ENCODE data around the gene UBE2E1.

Gene UBE2E1

DNA sequence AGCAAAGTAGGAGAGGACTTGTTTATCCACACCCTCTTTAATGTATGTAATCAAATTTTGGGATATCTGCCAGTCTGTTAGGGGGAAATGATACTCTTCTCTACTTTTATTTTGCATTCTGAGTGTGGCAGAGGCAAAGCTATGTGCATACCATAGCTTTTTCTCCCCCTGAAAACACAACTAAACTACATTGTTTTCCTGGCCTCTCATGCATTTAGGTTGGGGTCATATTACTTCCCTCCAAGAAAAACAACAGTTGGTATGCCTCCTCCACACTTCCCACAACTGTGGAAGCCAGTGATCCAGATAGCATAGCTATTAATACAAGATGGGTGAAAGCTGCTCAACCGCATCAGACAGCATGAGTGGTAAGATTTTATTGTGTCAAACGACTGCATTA, 118.0 kb downstream of the UBE2E1 start:
- H3K36me3 ChIP-seq (ENCODE audit: control insufficient read depth, insufficient read depth, low read length): peaks cover 8% of the 10 kb centered on the region
- no peaks in the 10 kb centered on the region for H3K4me1 ChIP-seq (ENCODE audit: control insufficient read depth, insufficient read depth, low read length)
- WGBS, 2 experiments: 94 to 100% methylated on average over 2 of the region's 2 CpGs
- H3K9me3 ChIP-seq (ENCODE audit: control insufficient read depth, low read length): no peaks in the 10 kb centered on the region
- no peaks in the 10 kb centered on the region for H3K27me3 ChIP-seq (ENCODE audit: control insufficient read depth, insufficient read depth, low read length, poor library complexity, severe bottlenecking)
- no peak overlapping the region for H3K27ac ChIP-seq (ENCODE audit: insufficient read depth, low read depth, low read length, poor library complexity, severe bottlenecking)
- no peak overlapping the region for H3K4me3 ChIP-seq (ENCODE audit: insufficient read depth, low read depth, low read length)

DNA sequence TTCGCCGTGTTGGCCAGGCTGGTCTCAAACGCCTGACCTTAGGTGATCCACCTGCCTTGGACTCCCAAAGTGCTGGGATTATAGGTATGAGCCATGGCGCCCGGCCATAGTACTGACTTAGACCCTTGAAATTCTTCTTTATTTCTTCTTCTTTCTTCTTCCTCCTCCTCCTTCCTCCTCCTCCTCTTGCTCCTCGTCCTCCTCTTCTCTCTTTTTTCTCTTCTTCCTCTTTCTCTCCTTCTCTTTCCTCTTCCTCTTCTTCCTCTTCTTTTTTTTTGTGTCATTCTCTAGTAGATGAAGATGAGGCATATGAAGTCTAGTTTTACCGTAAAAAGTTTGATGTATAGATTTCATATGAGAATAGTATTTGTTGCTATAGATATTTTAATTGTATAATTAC, 120.5 kb downstream of the UBE2E1 start:
- Histone ChIP-seq H3K36me3 (ENCODE audit: control insufficient read depth, insufficient read depth, low read length) (no peaks in the 10 kb centered on the region), H3K27ac (ENCODE audit: insufficient read depth, low read depth, low read length, poor library complexity, severe bottlenecking) (no peak overlapping the region), H3K9me3 (ENCODE audit: control insufficient read depth, low read length) (no peaks in the 10 kb centered on the region), H3K27me3 (ENCODE audit: control insufficient read depth, insufficient read depth, low read length, poor library complexity, severe bottlenecking) (no peaks in the 10 kb centered on the region), H3K4me3 (ENCODE audit: insufficient read depth, low read depth, low read length) (no peak overlapping the region), H3K4me1 (ENCODE audit: control insufficient read depth, insufficient read depth, low read length) (no peaks in the 10 kb centered on the region)
- 87 to 88% methylated on average over 6 of the region's 7 CpGs for WGBS, 2 experiments

DNA sequence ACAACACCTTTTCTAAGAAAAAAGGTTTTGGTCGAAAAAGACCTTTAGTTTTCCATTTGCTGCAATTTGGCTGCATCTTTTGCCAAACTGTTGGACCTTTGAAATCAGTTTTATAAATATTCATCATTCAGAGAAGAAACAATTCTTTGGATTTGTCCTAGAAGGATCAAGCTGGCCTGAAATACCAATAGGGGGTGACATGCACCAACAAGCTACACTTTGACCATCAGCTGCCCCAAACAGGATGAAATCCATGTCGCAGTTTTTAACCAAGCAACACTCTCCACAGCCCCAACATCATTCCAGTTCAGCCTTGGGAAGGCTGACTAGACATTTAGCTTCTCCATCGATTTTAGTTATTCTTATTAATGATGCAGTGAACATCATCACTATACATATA, 121.0 kb downstream of the UBE2E1 start:
- 86 to 87% methylated on average over 2 of the region's 3 CpGs for WGBS, 2 experiments
- H3K4me1 ChIP-seq (ENCODE audit: control insufficient read depth, insufficient read depth, low read length): no peaks in the 10 kb centered on the region
- H3K4me3 ChIP-seq (ENCODE audit: insufficient read depth, low read depth, low read length): no peak overlapping the region
- H3K36me3 ChIP-seq (ENCODE audit: control insufficient read depth, insufficient read depth, low read length): no peaks in the 10 kb centered on the region
- no peak overlapping the region for H3K27ac ChIP-seq (ENCODE audit: insufficient read depth, low read depth, low read length, poor library complexity, severe bottlenecking)
- no peaks in the 10 kb centered on the region for H3K9me3 ChIP-seq (ENCODE audit: control insufficient read depth, low read length)
- no peaks in the 10 kb centered on the region for H3K27me3 ChIP-seq (ENCODE audit: control insufficient read depth, insufficient read depth, low read length, poor library complexity, severe bottlenecking)

GRCh38 chr3:23928524-23928923, 122.8 kb downstream of the UBE2E1 start:
- Histone ChIP-seq H3K4me3 (ENCODE audit: insufficient read depth, low read depth, low read length) (no peak overlapping the region), H3K36me3 (ENCODE audit: control insufficient read depth, insufficient read depth, low read length) (no peaks in the 10 kb centered on the region), H3K27ac (ENCODE audit: insufficient read depth, low read depth, low read length, poor library complexity, severe bottlenecking) (no peak overlapping the region), H3K4me1 (ENCODE audit: control insufficient read depth, insufficient read depth, low read length) (no peaks in the 10 kb centered on the region), H3K27me3 (ENCODE audit: control insufficient read depth, insufficient read depth, low read length, poor library complexity, severe bottlenecking) (no peaks in the 10 kb centered on the region), H3K9me3 (ENCODE audit: control insufficient read depth, low read length) (no peaks in the 10 kb centered on the region)
- 88 to 91% methylated on average over 8 of the region's 8 CpGs for WGBS, 2 experiments

- no peak overlapping the region for H3K27ac ChIP-seq (ENCODE audit: insufficient read depth, low read depth, low read length, poor library complexity, severe bottlenecking)
- no peaks in the 10 kb centered on the region for H3K27me3 ChIP-seq (ENCODE audit: control insufficient read depth, insufficient read depth, low read length, poor library complexity, severe bottlenecking)
- 85 to 88% methylated on average over 3 of the region's 3 CpGs for WGBS, 2 experiments
- H3K4me3 ChIP-seq (ENCODE audit: insufficient read depth, low read depth, low read length): no peak overlapping the region
- no peaks in the 10 kb centered on the region for H3K36me3 ChIP-seq (ENCODE audit: control insufficient read depth, insufficient read depth, low read length)
- H3K9me3 ChIP-seq (ENCODE audit: control insufficient read depth, low read length): no peaks in the 10 kb centered on the region
- H3K4me1 ChIP-seq (ENCODE audit: control insufficient read depth, insufficient read depth, low read length): no peaks in the 10 kb centered on the region
Measured at GRCh38 chr3:23931597-23931996, 125.8 kb downstream of the UBE2E1 start.

GRCh38 chr3:23932571-23932970, 126.8 kb downstream of the UBE2E1 start:
- H3K27ac ChIP-seq (ENCODE audit: insufficient read depth, low read depth, low read length, poor library complexity, severe bottlenecking): no peak overlapping the region
- H3K27me3 ChIP-seq (ENCODE audit: control insufficient read depth, insufficient read depth, low read length, poor library complexity, severe bottlenecking): no peaks in the 10 kb centered on the region
- H3K9me3 ChIP-seq (ENCODE audit: control insufficient read depth, low read length): no peaks in the 10 kb centered on the region

GRCh38 chr3:23934253-23934652, 128.5 kb downstream of the UBE2E1 start:
- Histone ChIP-seq H3K4me3 (ENCODE audit: insufficient read depth, low read depth, low read length) (no peak overlapping the region), H3K27ac (ENCODE audit: insufficient read depth, low read depth, low read length, poor library complexity, severe bottlenecking) (no peak overlapping the region), H3K4me1 (ENCODE audit: control insufficient read depth, insufficient read depth, low read length) (no peaks in the 10 kb centered on the region), H3K9me3 (ENCODE audit: control insufficient read depth, low read length) (no peaks in the 10 kb centered on the region), H3K36me3 (ENCODE audit: control insufficient read depth, insufficient read depth, low read length) (no peaks in the 10 kb centered on the region), H3K27me3 (ENCODE audit: control insufficient read depth, insufficient read depth, low read length, poor library complexity, severe bottlenecking) (no peaks in the 10 kb centered on the region)
- WGBS, 2 experiments: 67 to 71% methylated on average over 4 of the region's 4 CpGs

More at GRCh38 chr3:23932571-23932970, 126.8 kb downstream of the UBE2E1 start:
- H3K36me3 ChIP-seq (ENCODE audit: control insufficient read depth, insufficient read depth, low read length): no peaks in the 10 kb centered on the region
- WGBS, 2 experiments: 86 to 88% methylated on average over 3 of the region's 4 CpGs
- H3K4me1 ChIP-seq (ENCODE audit: control insufficient read depth, insufficient read depth, low read length): no peaks in the 10 kb centered on the region
- no peak overlapping the region for H3K4me3 ChIP-seq (ENCODE audit: insufficient read depth, low read depth, low read length)

GRCh38 chr3:23937296-23937695, 131.5 kb downstream of the UBE2E1 start:
- no peak overlapping the region for H3K27ac ChIP-seq (ENCODE audit: insufficient read depth, low read depth, low read length, poor library complexity, severe bottlenecking)
- no CpG with 5 or more reads among the region's 1 CpG for WGBS, 2 experiments
- H3K36me3 ChIP-seq (ENCODE audit: control insufficient read depth, insufficient read depth, low read length): no peaks in the 10 kb centered on the region
- no peaks in the 10 kb centered on the region for H3K4me1 ChIP-seq (ENCODE audit: control insufficient read depth, insufficient read depth, low read length)
- H3K9me3 ChIP-seq (ENCODE audit: control insufficient read depth, low read length): no peaks in the 10 kb centered on the region
- H3K27me3 ChIP-seq (ENCODE audit: control insufficient read depth, insufficient read depth, low read length, poor library complexity, severe bottlenecking): no peaks in the 10 kb centered on the region
- no peak overlapping the region for H3K4me3 ChIP-seq (ENCODE audit: insufficient read depth, low read depth, low read length)

DNA sequence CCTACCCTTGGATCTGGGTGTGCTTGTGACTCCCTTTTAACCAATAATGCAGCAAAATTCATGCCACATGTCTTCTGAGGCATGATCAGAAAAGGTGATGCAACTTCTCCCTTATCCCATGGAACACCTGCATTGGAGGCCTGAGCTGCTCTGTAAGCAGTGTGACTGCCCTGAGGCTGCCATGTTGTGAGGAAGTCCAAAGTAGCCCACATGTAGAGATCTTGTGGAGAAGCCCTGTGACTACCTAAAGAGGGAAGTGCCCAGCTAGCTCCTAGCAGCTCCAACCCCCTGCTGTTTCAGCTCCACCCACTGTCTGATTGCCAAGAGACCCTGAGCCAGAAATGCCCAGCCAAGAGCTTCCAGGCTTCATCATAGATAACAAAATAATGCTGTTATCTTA, 132.9 kb downstream of the UBE2E1 start:
- Histone ChIP-seq H3K9me3 (ENCODE audit: control insufficient read depth, low read length) (no peaks in the 10 kb centered on the region), H3K4me1 (ENCODE audit: control insufficient read depth, insufficient read depth, low read length) (peaks cover 2% of the 10 kb centered on the region), H3K27me3 (ENCODE audit: control insufficient read depth, insufficient read depth, low read length, poor library complexity, severe bottlenecking) (no peaks in the 10 kb centered on the region), H3K27ac (ENCODE audit: insufficient read depth, low read depth, low read length, poor library complexity, severe bottlenecking) (no peak overlapping the region), H3K4me3 (ENCODE audit: insufficient read depth, low read depth, low read length) (no peak overlapping the region), H3K36me3 (ENCODE audit: control insufficient read depth, insufficient read depth, low read length) (no peaks in the 10 kb centered on the region)

DNA sequence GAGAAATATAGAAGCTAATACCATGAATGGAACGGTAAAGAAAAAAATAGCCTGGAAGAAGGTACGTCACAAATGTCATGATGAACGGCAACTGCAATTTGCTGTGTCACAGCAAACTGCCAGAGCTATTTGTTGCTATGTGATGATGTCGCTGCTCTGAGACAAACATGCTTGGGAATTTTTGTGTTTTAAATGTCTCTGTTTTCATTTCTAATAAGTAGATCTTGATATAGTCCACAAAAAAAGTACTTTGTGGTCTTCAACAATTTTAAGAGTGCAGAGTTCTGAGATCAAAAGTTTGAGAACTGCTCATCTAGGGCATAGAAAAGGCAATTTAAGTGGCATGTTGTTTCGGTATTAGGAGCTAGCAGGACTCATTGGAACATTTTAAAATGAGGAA, 135.0 kb downstream of the UBE2E1 start:
- 91 to 94% methylated on average over 5 of the region's 5 CpGs for WGBS, 2 experiments
- H3K27ac ChIP-seq (ENCODE audit: insufficient read depth, low read depth, low read length, poor library complexity, severe bottlenecking): no peak overlapping the region
- H3K9me3 ChIP-seq (ENCODE audit: control insufficient read depth, low read length): no peaks in the 10 kb centered on the region
- H3K27me3 ChIP-seq (ENCODE audit: control insufficient read depth, insufficient read depth, low read length, poor library complexity, severe bottlenecking): no peaks in the 10 kb centered on the region
- H3K4me1 ChIP-seq (ENCODE audit: control insufficient read depth, insufficient read depth, low read length): peaks cover 8% of the 10 kb centered on the region
- no peak overlapping the region for H3K4me3 ChIP-seq (ENCODE audit: insufficient read depth, low read depth, low read length)
- H3K36me3 ChIP-seq (ENCODE audit: control insufficient read depth, insufficient read depth, low read length): no peaks in the 10 kb centered on the region

Measured in ectodermal cell (in vitro differentiated cells).